ENCODE results near the gene IL36RN. TPM values are rescaled to one million over a fixed set of nuclear protein-coding genes. Genes with fewer than 3 reads are reported as not detected.
A peak's percentile ranks its signal among the peaks of the same experiment; 100 is the strongest.

Gene IL36RN
- total RNA-seq, 1 donor from 2014 or later, result not detected

DNA sequence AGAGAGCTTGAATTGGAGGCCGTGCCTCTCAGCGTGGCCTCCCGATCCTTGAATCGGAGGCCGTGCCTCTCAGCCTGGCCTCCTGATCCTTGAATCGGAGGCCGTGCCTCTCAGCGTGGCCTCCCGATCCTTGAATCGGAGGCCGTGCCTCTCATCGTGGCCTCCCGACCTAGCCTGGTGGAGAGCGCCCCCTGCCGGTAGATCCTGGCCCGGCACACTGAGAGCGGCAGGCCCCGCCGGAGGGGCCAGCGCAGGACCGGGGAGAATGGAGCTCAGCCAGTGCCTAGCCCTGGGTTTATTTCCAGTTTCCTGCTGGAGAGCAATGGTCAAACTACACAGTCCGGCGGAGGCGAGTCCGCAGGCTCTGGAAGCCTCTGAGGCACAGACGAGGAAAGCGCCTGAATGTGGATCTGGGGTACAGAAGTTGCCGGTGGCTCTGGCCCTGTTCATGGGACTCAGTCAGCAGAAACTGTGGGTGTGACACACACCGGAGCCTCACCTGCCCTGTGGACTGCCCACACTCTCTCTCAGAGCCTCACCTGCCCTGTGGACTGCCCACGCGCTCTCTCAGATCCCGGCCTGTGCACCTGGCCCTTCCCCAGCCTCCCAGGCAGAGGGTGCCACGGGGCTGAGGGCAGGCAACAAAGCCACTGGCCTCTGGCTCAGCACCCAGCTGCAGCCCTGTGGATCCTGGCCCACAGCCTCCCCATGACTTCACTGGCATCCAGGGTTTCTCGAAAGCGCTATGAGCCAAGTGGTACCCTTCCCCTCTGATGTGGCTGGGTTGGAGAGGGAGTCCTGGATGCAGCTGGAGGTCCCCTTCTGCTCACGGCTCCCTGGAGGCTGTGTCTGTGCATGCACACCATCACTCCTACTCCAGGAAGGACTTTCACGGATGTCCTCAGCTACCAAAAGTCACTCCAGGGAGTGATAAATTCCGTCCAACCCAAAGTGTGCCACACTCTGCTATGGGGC is 7.8 kb upstream of the IL36RN start:
- no peak for DNase-seq (ENCODE audit: low read depth)

DNA sequence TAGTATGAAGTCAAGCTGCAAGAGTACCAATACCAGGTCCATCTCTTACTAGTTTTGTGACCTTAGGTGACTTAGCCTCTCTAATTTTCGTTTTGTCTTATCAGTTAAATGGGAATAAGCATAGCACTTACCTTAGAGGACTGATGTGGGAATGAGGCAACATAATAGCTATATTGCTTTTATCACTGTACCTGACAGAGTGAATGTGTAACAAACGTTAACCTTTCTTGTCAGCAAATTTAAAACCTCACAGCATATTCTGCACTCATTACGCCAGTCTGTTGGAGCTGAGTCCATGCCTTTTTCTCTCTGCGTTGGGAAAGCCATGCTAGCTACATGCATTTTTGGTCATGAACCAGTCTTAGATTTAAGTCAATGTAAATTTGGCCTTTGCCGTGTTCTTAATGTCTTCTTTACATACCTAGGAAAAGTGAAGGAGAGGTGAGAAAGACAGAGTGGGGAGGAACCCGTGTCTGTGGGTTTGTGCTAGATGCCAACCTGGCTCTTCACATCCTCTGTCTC is 6.5 kb upstream of the IL36RN start, which contains the start of gene IL36B:
TSS of gene IL36B (minus strand) at position 472 of the 522 bp plus-strand sequence.
- DNase-seq (ENCODE audit: low read depth), result no peak

GRCh38 chr2:113053666-113054065 is 5.3 kb upstream of the IL36RN start:
- DNase-seq (ENCODE audit: low read depth), result no peak

DNA sequence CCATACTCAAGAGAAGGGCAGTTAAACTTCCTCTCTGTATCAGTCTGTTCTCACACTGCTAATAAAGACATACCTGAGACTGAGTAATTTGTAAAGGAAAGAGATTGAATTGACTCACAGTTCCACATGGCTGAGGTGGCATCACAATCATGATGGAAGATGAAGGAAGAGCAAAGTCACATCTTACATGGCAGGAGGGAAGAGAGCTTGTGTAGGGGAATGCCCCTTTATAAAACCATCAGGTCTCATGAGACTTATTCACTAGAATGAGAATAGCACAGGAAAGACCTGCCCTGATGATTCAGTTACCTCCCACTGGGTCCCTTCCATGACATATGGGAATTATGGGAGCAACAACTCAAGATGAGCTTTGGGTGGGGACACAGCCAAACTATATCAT is 4.9 kb upstream of the IL36RN start:
- DNase-seq (ENCODE audit: low read depth), result no peak

DNA sequence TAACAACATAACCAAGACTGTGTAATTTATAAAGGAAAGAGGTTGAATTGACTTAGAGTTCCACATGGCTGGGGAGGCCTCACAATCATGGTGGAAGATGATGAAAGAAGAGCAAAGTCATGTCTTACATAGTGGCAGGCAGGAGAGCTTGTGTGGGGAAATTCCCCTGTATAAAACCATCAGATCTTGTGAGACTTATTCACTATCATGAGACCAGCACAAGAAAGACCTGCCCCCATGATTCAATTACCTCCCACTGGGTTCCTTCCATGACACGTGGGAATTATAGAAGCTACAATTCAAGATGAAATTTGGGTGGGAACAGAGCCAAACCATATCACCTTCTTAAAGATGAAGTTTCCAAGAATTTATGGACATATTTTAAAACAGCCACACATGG is 2.5 kb upstream of the IL36RN start:
- DNase-seq (ENCODE audit: low read depth), result no peak

DNA sequence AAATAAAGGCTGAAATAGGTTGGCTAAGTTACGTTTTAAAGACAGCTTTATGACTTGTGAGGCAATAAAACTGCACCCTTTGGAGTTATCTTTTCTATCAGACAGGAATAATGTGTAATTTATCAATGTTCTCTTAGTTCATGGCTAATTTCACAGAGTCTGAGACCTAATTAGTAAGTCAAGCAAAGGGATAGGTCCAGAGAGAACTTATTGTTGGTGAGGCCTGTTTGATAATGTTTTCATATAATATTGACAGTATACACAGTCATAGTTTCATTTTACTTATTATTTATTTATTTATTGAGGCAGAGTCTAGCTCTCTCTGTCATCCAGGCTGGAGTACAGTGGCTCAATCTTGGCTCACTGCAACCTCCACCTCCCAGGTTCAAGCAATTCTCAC is 1.9 kb upstream of the IL36RN start:
- DNase-seq (ENCODE audit: low read depth), result no peak

GRCh38 chr2:113058411-113058994 is 495 bp upstream of the IL36RN start:
- DNase-seq (ENCODE audit: low read depth), result no peak

DNA sequence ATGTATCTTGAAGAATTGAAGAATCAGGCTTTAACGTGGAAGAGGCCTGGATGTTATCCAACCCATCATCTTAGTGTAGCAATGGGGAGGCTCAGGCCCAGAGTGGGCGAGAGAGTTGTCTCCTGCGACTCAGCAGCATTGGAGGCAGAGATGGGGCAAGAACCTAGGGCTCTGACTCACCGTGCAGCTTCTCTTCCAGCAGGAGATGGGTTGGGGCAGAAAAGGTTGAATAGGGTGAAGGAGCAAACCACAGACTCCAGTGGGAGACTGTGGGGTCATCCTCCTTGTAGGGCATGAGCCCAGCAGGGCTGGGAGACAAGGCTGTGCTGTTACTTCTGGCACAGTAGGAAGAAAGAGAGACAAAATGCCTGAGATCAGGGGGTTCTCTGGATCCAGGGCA is 1.4 kb downstream of the IL36RN start:
- no peak for DNase-seq (ENCODE audit: low read depth)

- DNase-seq (ENCODE audit: low read depth), result no peak
Measured at GRCh38 chr2:113060796-113061195, 1.8 kb downstream of the IL36RN start.

DNA sequence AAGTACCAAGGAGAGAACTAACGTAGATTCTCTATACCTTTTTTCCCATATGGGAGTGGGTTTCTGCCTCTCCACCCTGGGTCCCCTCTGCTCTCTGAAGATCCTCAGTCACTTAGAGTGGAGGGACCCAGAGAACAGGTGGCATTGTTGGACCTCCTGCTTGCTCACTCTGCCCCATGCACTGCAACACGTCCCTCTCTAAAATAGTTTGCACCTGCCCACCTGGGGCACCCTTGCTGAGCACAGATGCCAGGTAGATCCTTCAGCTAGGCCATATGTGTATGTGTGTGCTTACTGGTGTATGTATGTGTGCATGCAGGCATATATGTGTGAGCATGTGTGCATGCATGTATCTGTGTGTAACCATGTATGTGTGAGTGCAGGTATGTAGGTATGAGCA is 2.2 kb downstream of the IL36RN start:
- no peak for DNase-seq (ENCODE audit: low read depth)

DNA sequence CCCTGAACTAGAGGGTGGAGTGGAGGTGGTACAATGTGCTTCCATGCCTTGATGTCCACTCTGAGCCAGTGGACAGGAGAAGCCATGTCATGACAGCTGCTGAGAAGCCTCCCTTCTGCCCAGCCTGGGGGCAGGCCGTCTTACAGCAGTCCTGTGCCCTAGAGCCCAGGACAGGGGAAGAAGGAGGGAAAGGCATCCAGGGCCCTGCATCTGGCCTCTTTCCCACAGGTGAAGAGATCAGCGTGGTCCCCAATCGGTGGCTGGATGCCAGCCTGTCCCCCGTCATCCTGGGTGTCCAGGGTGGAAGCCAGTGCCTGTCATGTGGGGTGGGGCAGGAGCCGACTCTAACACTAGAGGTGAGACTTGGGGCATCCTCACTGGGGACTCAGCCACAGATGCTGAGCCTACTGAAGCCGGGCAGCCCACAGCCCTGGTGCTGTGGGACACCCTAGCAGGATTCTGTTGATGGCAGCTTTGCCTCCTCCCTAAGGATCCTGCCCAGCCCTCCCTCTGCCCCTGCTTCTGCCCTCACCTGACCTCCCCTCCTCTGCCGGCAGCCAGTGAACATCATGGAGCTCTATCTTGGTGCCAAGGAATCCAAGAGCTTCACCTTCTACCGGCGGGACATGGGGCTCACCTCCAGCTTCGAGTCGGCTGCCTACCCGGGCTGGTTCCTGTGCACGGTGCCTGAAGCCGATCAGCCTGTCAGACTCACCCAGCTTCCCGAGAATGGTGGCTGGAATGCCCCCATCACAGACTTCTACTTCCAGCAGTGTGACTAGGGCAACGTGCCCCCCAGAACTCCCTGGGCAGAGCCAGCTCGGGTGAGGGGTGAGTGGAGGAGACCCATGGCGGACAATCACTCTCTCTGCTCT is 3.1 kb downstream of the IL36RN start:
- DNase-seq (ENCODE audit: low read depth), result no peak

DNA sequence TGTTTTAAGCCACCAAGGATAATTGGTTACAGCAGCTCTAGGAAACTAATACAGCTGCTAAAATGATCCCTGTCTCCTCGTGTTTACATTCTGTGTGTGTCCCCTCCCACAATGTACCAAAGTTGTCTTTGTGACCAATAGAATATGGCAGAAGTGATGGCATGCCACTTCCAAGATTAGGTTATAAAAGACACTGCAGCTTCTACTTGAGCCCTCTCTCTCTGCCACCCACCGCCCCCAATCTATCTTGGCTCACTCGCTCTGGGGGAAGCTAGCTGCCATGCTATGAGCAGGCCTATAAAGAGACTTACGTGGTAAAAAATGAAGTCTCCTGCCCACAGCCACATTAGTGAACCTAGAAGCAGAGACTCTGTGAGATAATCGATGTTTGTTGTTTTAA is 5.3 kb downstream of the IL36RN start:
- DNase-seq (ENCODE audit: low read depth), result no peak

DNA sequence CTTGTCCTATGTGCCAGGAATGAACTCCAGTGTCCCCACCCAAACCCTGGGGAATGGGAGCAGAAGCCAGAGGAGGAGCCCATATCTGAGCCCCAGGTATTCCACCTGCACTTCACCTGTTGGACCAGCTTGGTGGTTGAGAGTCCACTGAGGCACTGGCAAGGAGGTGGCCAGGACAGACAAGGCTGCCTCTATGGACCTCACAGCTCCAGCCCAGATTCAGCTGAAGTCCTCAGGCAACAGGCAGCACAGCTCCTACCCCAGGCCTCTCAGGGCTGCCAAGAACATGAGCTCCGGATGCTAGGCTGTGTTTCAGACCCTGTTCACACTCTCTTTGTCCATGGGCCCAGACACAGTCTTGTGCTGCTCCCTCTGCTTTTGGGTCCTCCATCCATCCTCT is 5.9 kb downstream of the IL36RN start:
- no peak for DNase-seq (ENCODE audit: low read depth)

- no peak for DNase-seq (ENCODE audit: low read depth)
Measured at GRCh38 chr2:113067681-113068080, 8.7 kb downstream of the IL36RN start, which contains the start of gene IL1F10. Gene IL1F10 (plus strand): TSS chr2:113067970. CDS start chr2:113072739, 4,769 bp downstream.

DNA sequence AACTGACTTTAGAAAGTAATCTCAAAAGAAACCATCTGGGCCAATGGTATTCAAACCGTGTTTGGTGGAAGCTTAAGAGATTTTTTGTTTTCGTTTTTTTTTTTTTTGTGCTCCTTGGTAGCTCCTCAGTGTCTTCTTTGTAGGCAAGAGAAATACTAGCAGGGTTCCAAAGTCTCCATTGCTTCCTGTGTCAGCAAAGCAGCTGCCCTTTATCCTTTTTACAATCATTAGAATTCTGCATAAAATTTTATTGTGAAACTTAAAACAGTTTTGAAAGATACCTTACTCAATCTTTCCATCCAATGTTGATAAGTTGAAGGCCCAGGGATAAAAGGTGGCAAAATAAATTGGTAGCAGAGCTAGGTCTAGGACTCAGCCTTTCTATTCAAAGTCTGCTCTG is 9.3 kb downstream of the IL36RN start:
- DNase-seq (ENCODE audit: low read depth), result no peak

GRCh38 chr2:113068706-113069485 is 9.9 kb downstream of the IL36RN start:
- DNase-seq (ENCODE audit: low read depth), result no peak

DNA sequence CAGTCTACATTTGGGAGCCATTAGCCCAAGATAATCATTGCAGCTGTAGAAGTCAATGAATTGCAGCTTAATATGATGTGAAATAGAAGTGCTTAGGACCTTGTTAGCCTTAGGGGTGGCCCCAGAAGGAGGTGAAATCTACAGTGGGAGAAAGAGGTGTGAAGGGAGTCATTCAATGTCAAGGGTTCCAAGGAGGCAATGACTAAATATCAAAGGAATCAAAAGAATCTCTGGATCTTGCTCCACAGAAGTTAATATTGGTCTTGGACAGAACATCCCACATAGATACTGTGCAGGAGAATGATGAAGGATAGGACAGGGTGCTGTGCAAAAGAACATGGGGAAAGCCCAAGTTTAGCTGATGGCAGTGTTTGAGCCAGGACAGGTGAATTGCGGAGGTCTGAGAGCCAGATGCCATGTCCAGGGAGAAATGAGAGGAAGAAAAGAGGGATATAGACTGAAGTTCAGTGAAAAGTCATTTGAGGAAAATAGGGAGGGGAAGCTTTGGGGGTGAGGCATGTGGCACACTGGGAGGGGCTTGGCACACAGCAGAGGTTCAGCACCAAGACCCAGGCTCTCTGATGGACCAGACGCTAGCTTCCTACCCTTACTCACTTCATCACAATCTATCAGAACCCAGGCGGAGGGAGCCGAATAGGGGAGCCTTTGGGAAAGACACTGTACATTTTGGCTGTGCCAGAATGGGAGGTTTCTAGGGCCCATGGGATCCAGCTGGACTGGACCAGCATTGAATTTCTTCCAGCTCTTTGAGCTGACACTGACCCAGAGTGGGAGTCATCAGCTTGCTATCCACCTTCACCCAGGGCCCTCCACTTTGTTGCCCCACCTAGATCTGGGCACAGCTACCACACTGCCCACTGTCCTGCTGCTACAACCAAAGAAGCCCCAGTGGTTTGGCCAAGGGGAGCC is 10.9 kb downstream of the IL36RN start:
- DNase-seq (ENCODE audit: low read depth), result peak; percentile 50

- DNase-seq (ENCODE audit: low read depth), result no peak
Measured at GRCh38 chr2:113070606-113070975, 11.6 kb downstream of the IL36RN start.

DNA sequence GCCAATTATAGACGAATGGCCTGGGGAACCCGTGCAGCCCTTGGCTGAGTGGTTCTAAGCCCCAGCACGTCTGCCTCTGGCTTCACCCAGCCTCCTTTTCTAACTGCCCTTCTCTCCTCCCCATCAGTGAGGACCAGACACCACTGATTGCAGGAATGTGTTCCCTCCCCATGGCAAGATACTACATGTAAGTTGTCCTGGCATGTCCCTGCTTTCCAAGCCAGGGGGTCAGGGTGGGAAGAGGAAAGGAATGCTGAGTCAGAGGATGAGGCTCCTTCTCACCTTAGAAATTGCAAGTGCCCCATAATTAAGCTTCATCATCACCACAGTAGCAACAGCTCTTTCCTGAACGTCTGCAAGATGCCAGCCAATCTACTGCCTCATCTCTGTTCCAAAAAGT is 13.6 kb downstream of the IL36RN start:
- DNase-seq (ENCODE audit: low read depth), result no peak

GRCh38 chr2:113073325-113073834 is 14.4 kb downstream of the IL36RN start:
- DNase-seq (ENCODE audit: low read depth), result no peak
